DMS153 treated with DMSO at 0.1 percent for 48 hours (cell line): ENCODE results near the gene POLR3G.

Source experiments
- DNase-seq: peaks from one replicate; lab custom pipeline; 2025; ENCODE audit not compliant: unreplicated experiment; lab: John Stamatoyannopoulos, UW

Gene POLR3G

GRCh38 chr5:90550963-90551362 is 76.3 kb downstream of the POLR3G start:
- no peak for DNase-seq

GRCh38 chr5:90551376-90551775 is 76.7 kb downstream of the POLR3G start:
- DNase-seq = no peak

- DNase-seq = no peak
Measured at GRCh38 chr5:90553711-90554110, 79.0 kb downstream of the POLR3G start.

GRCh38 chr5:90554358-90555006 is 79.8 kb downstream of the POLR3G start:
- DNase-seq = no peak

- no peak for DNase-seq
Measured at GRCh38 chr5:90555666-90556065, 81.0 kb downstream of the POLR3G start.

GRCh38 chr5:90557391-90557790 is 82.7 kb downstream of the POLR3G start:
- no peak for DNase-seq

- no peak for DNase-seq
Measured at GRCh38 chr5:90557871-90558270, 83.2 kb downstream of the POLR3G start.

- peak; percentile 74 for DNase-seq
Measured at GRCh38 chr5:90558344-90559192, 83.9 kb downstream of the POLR3G start, which contains the start of gene ADGRV1. Gene ADGRV1 (plus strand): TSS chr5:90558797. CDS start chr5:90558896, 99 bp downstream.

GRCh38 chr5:90560771-90561170 is 86.1 kb downstream of the POLR3G start:
- DNase-seq = no peak

GRCh38 chr5:90561766-90562165 is 87.1 kb downstream of the POLR3G start:
- no peak for DNase-seq

GRCh38 chr5:90562341-90562740 is 87.7 kb downstream of the POLR3G start:
- DNase-seq = no peak

GRCh38 chr5:90563108-90563507 is 88.4 kb downstream of the POLR3G start:
- no peak for DNase-seq
